HG03460 (cell line): ENCODE results near the gene ATG7.

ENCODE experiments used
- ATAC-seq: cut with Tn5 transposase; IDR thresholded peaks from one replicate; pipeline ENCODE4 v1.9.1; 2021; ENCODE audit not compliant: unreplicated experiment

The ATG7 gene, protein sequence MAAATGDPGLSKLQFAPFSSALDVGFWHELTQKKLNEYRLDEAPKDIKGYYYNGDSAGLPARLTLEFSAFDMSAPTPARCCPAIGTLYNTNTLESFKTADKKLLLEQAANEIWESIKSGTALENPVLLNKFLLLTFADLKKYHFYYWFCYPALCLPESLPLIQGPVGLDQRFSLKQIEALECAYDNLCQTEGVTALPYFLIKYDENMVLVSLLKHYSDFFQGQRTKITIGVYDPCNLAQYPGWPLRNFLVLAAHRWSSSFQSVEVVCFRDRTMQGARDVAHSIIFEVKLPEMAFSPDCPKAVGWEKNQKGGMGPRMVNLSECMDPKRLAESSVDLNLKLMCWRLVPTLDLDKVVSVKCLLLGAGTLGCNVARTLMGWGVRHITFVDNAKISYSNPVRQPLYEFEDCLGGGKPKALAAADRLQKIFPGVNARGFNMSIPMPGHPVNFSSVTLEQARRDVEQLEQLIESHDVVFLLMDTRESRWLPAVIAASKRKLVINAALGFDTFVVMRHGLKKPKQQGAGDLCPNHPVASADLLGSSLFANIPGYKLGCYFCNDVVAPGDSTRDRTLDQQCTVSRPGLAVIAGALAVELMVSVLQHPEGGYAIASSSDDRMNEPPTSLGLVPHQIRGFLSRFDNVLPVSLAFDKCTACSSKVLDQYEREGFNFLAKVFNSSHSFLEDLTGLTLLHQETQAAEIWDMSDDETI

DNA sequence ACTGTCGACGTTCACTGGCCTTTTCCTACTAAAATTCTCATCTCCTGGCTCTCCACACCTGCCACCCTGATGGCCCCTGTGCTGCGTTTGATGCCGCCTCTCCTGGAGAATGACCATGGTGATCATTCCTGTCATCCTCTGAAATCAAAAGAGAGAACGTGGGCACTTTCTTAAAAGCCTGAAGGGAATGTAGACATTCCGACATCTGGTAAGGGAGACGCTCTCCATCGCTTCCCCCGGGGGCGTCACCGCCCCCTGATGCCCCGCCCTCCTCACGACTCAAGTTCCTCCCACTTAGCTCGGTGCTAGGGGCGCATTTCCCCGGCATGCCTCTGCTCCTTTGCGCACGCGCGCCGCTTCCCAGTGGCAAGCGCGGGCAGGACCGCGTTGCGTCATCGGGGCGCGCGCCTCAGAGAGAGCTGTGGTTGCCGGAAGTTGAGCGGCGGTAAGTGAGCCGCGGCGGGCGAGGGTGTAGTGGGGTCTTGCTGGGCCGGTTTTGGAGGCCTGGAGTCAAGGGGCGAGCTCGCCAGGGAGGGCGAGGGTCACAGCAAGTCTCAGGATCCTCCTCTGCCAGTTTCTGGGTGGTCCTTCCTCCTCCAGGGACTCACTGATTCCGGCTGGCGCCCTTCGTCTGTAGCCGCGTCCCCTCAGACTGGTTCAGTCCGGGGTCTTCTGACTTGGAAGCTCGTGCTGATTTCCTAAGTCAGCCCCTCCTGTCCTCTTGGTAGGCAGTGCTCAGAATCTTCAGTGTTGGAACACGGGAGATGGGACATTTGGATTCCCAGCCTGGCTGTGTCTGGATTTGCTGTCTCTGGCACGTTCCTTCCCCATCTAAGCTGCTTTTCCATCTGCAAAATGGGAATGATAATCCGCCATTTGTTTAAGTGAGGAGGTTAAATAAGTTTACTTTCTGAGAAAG is at the start of gene ATG7:
Gene ATG7 (plus strand): TSS at position 412 of the 919 bp plus-strand sequence. CDS start 26,299 bp downstream, outside the sequence.
- ATAC-seq = peak; percentile 96

DNA sequence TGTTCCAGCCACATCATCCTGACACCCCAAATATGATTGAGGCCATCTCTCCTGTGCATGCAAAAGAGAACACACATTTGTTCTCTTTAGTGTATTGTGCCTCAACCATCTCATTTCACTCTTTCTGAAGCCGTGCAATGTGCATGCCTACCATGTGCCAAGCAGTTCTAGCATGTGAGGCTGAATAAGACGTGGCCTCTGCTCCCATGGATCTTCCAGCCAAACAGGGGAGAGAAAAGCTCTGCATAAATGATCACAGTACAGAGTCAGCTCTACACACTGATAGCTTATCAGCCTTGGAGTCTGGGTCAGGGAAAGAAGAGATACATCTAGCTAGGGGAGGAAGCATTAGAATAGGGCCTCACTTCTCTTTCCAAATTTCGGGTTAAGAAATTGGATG is 48.2 kb upstream of the ATG7 start:
- ATAC-seq = no peak

DNA sequence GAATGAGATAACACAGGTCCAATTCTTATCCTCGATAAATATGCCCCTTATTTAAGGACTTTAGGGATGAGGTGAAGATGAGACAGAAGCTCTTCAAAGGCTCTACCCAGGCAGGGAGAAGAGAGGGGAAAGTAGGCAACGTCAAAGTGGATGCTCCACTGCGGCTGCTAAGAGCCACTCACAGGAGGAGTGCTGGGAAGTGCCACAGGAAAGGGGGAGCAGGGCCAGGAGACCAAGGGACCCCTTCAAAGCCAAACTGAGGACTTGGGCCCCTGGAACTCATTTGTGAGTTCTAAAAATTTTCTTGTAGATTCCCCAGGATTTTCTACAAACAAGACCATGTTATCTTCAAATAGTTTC is 47.3 kb upstream of the ATG7 start:
- ATAC-seq = no peak

DNA sequence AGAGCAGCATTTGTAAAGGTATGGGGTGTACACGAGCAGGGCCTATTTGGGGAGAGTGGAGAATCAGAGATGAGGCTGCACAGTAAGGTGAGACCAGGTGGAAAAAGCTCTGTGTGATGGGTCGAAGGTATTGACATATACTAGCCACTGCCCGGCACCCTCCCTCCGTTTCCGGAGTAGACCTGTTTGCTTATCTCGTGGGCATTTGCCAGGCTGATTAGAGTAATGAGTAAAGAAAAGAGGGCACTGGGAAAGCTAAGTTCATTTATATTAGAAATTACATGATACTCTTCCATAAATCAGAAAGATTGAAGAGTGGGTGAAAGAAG is 46.2 kb upstream of the ATG7 start:
- no peak for ATAC-seq

DNA sequence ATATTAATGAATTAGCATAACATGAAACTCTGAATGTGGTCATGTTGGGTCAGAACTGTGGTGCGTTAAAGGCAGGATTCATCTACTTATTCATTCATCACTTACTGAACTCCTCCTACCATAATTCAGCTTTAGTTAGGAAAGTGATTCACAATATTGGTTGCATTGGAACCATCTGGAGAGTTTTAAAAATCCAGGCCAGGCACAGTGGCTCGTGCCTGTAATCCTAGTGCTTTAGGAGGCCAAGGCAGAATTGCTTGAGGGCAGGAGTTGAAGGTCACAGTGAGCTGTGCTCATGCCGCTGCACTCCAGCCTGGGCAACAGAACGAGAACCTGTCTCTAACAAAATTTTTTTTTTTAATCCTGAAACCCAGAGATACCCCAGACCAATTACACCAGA is 44.2 kb upstream of the ATG7 start:
- ATAC-seq = no peak

DNA sequence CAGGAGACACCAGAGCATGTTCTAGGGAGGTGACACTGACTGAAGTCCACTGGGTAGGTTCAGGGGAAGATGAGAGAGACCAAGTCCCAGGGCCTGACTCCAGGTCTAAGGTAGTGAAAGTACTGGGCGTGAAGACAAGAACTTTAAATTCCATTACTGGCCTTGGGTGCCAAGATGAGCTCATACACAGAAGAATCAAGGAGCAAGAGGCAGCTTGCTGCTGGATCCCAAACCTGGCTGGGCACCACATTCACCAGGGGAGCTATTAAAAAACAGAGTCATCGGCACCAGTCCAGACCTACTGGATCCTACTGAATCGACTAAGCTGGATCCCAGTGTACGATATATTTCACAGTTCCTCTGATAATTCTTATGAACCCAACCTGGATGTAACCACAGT is 42.1 kb upstream of the ATG7 start:
- ATAC-seq = no peak

DNA sequence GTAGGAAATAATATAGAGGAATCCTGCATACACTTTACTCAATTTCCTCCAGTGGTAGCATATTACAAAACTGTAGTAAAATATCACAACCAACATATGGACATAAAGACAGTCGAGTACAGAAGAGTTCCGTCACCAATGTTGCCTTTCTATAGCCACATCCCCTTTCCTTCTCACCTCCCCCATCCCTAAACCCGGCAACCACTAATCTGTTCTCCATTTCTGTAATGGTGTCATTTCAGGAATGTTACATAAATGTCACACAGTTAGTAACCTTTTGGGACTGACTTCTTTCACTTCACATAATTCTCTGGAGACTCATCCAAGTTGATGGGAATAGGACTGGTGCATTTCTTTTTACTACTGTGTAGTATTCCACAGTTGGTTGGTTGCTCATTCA is 41.4 kb upstream of the ATG7 start:
- no peak for ATAC-seq

DNA sequence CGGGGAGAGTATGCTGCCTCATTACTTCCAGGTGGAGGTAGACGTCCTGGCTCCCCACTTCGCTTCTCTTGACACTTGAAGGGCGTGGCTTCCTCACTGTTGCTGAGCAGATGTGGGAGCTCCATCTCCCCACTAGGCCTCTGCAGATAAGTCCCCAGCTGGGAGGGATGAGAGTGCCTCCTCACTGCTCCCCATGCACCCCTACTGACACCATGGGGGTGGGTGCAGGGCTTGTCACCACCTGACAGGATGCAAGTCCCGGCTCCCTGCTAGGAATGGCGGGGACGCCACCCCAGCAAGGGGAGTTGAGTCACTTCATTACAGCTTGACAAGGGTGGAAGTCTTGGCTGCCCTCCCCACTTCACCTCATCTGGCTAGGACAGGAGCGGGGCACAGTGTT is 36.8 kb upstream of the ATG7 start:
- no peak for ATAC-seq

DNA sequence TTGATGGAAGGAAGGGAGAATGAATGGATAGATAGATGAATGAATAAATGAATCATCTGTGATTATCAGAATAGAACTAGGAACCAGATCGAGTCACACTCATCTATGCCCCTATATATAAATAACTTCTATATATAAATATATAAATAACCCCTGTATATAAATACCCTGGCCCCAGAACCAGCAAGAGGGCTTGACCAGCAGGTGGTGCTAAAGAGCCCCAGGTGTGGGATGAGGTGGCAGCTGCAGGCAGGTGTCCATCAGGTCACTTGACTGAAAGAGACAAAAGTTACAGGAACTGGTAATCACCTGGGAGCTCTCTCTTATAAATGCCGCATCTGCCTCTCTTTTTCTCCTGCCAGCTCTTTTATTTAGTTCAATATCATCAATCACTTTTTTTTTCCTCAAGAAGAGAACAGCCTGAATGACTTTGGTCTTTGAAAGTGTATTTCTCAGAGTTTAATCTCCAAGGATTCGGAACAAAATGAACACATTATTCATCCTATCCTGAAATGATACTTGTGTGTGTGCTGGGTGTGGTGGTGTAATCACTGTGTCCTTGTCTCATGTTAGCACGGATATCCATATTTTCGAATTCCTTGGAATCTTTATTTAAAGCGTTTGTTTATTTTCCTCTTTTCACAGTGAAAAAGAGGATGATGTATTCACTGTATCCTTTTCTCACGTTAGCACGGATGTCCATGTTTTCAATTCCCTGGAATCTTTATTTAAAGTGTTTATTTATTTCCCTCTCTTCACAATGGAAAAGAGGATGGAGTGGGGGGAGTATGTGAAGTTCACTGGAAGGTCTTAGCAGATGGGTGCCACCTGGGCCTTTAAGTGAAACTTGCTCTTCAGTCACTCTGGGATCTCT is 35.4 kb upstream of the ATG7 start:
- ATAC-seq = no peak

DNA sequence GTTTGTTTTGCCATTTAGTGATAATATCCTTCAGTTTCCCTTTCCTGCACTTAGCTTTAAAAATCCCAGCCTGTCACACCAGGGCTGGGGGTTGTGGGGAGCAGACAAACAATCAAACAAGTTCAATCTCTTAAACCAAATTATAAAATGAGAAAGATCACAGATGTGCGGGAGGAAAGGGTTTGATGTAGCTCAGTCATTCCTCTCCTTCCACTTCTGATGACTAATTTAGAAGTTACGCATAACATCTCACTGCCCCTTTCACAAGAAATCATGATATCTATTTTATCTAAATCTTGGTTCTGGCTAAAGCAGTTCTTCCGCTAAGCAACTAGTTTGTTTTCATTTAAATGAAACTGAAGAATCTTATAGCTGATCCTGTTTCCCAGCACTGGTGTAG is 34.1 kb upstream of the ATG7 start:
- ATAC-seq = no peak

DNA sequence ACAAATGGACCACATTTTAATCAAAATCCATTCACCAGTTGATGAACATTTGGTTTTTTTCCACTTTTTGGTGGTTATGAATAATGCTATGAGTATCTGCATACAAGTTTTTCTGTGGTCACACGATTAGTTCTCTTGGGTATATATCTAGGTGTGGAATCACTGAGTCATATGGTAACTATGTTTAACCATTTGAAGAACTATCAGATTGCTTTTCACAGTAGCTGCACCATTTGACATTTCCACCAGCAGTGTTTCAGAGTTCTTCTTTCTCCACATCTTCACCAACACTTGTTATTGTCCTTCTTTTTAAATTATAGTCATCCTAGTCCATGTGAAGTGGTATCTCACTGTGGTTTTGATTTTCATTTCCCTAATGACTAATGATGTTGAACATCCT is 33.3 kb upstream of the ATG7 start:
- ATAC-seq = no peak

DNA sequence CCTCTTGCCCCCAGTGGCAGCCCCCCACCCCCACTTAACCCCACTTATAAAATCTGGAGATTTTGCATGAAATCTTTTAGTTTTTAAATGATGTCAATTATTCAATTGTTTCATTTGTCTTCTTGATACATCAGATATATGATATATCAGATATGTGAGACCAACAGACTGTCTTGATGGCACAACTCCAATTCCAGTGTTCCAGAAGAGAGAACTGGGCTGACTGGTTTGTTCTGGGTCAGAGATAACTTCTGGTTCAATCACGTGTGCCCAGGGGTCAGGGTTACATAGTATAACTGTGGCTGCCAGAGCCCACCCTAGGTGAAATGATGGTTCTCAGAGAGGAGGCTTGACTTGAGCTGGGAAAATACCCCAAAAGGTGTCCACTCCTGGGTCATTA is 32.4 kb upstream of the ATG7 start:
- no peak for ATAC-seq

DNA sequence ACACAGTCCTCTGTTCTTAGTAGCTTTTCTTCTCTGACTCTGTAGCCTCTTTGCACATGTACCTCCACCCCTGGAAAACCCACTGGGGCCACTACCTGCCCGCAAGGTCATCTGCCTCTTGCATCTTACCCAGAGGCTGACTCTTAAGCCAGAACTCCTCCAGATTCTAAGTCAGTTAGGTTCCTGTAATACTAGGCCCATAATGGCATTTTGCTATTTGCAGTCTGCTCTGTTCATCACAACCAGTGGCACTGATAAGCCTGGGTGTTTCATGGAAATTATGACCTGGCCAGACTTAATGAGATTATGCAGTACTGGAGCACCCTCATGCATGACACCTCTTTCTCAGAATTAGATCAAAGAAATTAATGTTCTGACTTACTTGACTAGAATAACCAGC is 31.7 kb upstream of the ATG7 start:
- ATAC-seq = no peak

DNA sequence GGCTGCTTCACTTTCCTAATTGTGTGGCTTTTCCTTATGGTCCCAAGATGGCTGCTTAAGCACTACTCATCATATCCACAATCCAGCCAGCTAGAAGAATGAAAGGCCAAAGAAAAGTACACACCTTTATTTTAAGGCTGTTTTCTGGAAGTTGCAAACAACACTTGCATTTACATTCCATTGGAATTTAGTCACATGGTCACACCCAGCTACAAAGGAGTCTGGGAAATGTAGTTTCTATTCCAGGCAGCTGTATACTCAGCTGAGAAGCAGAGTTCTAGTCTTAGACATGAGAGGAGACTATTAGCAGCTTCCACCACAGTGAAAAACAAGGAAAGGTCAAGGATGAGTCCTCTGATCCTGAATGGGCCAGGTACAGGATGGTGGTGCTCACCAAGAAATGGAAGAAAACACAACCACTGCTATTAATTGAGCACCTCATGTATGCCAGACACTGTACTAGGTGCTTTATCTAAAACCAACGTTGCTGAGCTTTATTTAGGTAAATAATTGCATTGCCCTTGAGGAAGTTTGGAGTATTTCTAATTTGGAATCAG is 28.0 kb upstream of the ATG7 start:
- ATAC-seq = no peak

DNA sequence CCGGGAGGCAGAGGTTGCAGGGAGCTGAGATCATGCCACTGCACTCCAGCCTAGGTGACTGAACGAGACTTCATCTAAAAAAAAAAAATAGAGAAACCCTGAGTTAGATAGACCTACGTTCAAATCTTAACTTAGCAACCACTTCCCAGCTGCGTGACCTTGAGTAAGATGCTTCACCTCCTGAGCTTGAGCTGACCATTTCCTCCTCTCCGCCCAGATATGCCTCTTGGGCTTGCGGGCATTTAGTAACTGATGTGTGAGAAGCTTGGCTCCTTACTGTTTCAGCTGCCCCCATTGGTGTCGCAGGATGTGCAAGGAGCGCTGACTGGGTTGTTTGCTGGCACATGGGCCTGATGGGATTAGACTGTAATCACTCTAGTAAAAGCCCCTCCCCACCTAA is 26.9 kb upstream of the ATG7 start:
- no peak for ATAC-seq

DNA sequence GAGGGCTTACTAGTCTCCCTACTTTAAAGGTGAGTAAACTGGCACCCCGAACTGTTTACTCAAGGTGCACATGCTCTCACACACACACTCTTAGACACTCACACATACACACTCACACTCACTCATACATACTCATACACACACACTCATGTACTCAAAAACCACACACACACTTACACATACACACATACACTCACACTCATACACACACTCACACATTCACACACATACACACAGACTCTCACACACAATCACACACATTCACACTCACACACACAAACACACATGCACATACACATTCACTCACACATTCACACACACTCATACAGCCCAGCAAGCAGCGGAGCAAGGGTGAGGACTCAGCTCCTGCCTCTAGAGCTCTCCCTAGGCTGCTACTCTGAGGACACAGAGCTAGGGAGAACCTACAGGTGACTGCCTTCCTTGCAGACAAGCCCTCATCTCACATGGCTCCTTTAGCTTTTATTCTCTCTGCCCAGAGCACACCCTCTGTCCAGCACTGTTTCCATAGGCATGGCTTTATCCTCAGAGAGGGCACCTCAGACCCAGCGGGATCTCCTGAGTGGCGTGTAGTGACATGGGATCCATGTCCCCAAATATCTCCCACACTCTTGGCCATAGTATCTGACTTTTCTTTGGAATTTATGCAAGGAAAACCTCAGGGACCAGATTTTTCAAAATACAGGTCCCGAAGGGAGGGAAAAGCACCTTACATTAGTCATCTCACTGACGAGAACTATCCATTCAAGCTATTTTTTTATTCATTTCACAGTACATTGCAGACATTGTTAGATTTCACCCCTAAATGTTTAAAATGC is 26.2 kb upstream of the ATG7 start:
- no peak for ATAC-seq

DNA sequence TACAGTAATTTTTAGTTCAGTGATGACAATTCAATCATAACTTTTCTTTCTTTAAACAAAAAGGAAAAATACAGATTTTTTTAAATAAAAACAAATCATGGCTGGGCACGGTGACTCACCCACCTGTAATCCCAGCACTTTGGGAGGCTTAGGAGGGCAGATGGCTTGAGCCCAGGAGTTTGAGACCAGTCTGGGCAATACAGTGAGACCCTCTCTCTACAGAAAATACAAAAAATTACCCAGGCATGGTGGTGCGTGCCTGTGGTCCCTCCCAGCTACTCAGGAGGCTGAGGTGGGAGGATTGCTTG is 25.6 kb upstream of the ATG7 start:
- no peak for ATAC-seq

DNA sequence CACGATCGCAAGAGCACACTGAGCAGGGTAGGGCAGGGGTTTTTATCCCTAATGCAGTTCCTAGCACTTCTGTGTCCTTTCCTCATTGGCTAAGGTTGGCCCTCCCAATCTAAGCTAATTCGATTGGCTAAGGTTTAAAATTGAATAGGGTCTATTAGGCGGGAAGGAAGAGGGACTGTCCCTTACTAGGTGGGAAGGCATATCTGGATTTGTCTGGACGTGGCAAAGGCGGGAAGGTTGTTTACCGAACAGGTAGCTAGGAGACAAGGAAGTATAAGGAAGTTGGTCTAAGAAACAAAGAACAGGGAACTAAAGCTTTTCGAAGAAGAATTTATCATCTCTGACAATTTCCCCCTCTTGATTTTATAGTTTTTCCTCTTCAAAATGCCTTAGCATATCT is 24.8 kb upstream of the ATG7 start:
- ATAC-seq = no peak

DNA sequence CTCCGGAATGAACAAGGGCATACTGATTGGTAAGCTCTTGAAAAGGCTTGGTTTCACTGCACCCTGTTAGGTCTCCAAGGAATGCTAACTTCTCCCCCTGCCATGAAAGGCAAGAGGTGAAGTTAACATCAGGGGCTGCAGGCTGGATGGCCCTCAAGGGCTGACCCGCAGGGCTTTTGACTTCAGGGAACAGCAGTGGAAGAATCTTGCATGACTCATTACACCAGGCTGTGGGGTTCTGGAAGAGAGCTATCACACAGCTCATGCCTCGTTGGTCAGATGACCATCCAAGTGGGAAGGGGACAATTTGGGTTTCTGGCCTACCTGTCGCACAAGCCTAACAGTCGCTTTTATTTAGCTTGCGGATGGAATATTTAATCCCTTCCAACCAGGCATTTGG is 23.6 kb upstream of the ATG7 start:
- ATAC-seq = no peak
